GM18499 (cell line): ENCODE measurements around the gene SNX13.

Experiments used
- ATAC-seq: cut with Tn5 transposase; IDR thresholded peaks from one replicate; pipeline ENCODE4 v1.9.1; 2021; ENCODE audit warnings: moderate number of reproducible peaks; ENCODE audit not compliant: insufficient read depth, unreplicated experiment

Gene SNX13

GRCh38 chr7:17948526-17949238 is 8.4 kb upstream of the SNX13 start:
- ATAC-seq = no peak

- ATAC-seq = no peak
Measured at GRCh38 chr7:17947620-17948019, 7.3 kb upstream of the SNX13 start.

DNA sequence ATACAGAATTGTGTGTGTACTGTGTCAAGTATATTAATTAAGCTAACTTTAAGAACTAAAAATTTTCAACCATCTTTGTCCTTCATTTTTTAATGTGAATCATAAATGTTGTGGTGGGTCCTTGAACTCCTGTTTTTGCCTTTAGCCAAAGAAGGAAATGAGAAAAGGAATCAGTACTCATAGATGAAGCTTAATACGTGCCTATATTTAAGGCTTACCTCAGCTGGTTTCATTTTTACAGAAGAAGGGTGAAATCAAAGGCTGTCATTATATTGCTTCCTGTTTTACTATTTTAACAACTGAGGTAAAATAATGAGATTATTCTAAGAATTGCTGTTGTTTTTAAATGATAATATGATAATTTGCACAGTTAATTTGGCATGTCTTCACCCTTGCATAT is 6.3 kb upstream of the SNX13 start:
- ATAC-seq = peak; percentile 90

DNA sequence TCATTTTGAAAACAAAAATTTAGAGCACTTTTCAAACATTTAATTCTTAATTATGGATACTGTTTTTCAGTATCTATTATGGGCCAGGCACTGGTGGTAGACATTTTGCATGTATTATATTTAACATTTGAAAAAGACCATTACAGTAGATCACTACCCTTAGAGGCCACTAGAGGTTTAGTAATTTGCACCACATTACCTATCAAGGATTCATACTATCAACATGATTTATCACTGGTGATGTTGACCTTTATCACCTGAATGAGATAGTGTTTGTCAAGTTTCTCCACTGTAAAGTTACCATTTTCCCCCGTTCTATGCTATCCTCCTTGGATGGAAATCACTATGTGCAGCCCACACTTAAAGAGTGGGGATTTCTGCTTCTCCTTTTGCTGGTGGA is 4.4 kb upstream of the SNX13 start:
- ATAC-seq = no peak

DNA sequence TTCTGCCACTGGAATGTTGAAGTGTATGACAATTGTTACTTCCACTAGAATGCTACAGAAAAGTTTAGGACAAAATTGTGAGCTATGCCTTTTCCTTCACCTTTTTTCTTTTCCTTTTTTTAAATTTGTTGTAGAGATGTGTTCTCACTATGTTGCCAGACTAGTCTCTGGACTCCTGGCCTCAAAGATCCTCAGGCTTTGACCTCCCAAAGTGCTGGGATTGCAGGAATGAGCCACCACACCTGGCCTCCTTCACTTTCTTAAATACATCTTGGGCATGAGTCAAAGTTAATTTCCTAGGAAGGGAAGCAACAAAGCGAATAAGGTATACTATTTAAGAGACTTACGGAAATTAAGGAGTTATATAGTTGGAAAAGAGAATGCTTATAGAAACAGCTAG is 2.7 kb upstream of the SNX13 start:
- ATAC-seq = no peak

DNA sequence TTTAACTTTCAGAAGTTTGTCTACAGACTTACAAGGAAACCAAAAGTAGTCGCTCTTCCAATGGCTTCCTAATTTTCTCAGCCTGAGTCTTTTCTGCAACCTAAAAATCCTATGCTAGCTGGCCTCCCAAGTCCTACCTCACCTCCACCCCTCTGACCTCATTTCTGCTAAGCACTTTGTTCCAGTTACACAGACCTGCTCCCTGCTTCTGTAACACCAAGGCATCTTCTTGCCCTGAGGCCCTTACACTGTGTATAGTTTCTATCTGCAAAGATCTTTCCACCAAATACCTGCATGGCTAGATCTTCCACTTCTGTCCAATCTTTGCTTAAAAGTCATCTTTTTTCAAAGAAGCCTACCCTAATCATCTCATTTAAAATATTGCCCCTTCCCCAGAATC is 1.9 kb upstream of the SNX13 start:
- ATAC-seq = no peak

DNA sequence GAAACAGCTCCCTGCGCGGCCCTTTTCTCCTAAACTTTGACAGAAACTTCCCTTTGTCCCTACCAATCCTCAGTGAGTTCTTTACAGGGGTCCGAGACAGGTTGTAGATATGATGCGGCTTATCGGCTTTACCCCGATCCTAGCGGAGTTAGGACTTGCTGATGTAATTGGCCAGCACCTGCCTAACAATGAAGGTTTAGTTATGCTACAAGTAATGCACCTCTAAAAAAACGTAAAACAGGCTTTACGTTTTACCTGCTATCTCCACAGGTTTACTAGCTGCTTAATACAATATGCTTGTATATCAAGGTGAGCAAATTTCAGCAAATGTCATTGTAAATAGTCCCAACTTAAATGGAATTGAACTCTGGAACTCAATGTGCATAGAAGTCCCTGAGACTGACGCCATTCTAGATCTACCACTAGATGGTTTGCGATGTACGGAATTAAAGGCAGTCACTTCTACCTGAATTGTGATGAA is 697 bp upstream of the SNX13 start:
- no peak for ATAC-seq

GRCh38 chr7:17939606-17940301 is 540 bp downstream of the SNX13 start:
- peak; percentile 22 for ATAC-seq

DNA sequence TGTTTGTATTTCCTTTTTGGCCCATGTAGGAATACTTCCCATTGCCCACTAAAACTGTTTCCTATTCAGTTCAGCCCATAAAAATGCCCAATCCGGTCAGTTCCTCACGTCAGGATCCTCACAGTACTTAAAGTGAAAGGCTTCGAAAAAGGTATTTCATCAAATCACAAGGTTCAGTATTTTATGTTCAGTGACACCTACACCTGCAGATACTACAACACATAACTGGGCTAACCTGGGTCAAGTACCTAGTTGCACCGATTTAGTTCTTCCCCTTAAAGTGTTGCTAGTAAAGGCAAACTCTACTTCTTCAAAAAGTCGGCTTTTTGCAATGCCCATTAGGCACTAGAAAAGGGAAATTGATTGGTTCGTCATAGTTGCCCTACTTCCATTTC is 1.1 kb downstream of the SNX13 start:
- no peak for ATAC-seq

- ATAC-seq = no peak
Measured at GRCh38 chr7:17937506-17938120, 2.7 kb downstream of the SNX13 start.

- ATAC-seq = no peak
Measured at GRCh38 chr7:17936321-17936720, 4.0 kb downstream of the SNX13 start.

DNA sequence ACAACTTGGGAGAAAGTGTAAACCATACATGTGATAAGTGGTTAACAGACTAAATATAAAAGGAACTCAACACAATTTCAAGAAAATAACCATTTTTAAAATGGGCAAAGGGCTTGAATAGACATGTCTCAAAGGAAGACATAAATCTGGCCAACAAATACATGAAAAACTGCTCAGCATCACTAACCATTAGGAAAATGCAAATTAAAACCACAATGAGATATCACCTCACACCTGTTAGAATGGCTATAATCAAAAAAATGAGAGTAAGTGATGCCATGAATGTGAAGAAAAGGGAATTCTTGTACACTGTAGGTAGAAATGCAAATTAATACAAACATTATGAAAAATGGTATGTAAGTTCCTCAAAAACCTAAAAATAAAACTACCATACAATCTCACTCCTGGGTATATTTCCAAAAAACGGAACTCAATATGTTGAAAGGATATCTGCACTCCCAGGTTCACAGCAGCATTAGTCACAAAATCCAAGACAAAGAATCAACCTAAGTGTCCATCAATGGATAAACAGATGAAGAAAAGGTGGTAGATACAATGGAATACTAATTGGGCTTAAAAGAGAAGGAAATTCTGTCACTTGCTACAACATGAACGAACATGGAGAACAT is 5.6 kb downstream of the SNX13 start:
- no peak for ATAC-seq

GRCh38 chr7:17934094-17934493 is 6.2 kb downstream of the SNX13 start:
- no peak for ATAC-seq

DNA sequence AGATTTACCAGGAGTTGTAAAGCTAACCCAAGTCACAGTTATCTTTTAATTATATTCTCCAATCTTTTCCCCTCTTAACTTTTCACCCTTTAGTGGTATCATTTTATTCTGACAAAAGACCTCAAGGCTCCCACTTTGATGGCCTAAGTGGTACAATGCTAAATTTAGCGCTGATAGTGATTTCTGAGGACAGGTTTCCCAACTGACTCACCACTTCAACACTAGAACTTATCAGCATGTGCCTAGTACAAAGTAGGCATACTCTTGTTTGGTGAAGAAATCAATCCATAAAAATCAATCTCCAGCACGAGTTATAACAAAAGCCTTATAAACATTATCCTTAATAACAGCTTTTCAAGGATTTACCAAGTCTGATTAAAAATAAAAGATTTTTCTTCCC is 7.5 kb downstream of the SNX13 start:
- no peak for ATAC-seq

- no peak for ATAC-seq
Measured at GRCh38 chr7:17931069-17931468, 9.2 kb downstream of the SNX13 start.

GRCh38 chr7:17930546-17930945 is 9.7 kb downstream of the SNX13 start:
- no peak for ATAC-seq

DNA sequence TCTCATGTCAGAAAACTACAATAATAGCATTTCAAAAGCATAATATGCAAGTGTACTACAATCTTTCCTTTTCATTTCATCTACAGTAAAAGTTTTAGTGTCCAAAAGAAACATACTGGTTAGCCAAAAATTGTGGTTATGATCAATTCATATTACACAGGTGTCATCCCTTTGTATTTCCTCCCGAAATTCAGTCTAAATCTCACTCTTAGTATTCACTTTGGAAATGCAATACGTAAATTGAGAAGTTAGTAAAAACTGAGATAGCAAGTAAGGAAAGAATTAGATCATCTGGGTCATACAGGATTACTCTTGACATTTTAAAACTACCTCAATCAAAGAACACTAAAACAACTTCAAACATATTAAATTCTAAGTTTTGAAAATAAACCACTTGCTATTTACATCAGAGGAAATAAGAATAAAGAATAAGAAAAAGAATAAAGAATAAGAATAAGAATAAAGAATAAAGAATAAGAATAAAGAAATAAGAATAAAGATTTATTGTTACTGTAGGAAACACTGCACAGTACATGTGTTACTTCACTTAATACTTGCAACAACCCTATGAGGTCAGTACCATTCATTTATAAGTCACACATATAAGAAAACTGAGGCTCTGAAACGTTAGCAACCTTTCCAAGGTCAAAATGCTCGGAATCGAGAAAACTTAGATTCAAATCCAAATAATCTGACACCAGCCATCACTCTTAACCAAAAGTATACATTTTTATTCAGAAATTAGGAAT is 10.5 kb downstream of the SNX13 start:
- no peak for ATAC-seq

DNA sequence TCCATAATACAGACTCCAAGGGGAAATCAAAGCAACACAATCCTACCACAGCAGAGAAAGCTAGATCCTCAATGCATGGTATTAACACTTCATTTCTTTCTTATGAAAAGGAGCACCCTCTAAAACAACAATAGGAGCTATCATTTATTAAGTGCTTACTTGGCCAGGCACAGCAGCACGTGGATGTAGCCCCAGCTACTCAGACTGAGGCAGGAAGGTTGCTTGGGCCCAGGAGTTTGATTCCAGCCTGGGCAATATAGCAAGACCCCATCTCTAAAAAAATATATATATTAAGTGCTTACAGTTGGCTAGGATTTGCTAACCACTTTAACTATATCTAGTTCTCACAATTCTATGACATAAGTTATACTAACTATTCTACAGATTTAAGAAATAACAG is 12.2 kb downstream of the SNX13 start:
- no peak for ATAC-seq

DNA sequence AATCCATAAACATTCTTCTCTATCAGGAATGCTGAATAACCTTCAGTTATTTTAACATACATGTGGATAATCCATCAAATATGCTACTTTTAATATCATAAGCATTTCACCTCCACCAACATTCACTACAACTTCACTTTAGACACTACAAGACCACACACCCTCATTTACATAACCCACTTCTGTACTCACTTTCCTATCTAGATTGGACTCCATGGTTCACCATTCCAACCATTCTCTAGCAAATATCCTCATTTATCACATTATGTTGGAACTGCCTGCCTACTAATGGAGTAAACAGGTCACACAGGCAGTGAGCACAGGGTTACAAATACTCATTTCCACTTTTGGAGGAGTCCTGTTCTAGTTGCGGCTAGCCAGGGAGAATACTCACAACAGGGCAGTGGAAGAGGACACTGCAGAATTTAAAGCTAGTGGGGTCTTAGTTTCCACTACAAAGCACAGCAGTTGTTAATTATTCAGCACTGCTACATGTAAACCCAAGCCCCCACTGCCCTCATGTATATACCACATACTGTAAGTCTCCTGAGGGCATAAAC is 18.4 kb downstream of the SNX13 start:
- ATAC-seq = no peak

GRCh38 chr7:17917842-17918241 is 22.5 kb downstream of the SNX13 start:
- ATAC-seq = no peak
